Osteocyte (in vitro differentiated cells): ENCODE data around the gene ESRP2. TPM values are rescaled to one million over a fixed set of nuclear protein-coding genes. Genes with fewer than 3 reads are reported as not detected.

ENCODE experiments used
- DNase-seq: peaks from one replicate; pipeline ENCODE4 v3.0.0; 2021; ENCODE audit warnings: mixed read lengths; ENCODE audit not compliant: unreplicated experiment; ENCODE audit errors: extremely low spot score
- H3K27ac Mint-ChIP-seq: one replicate; pipeline ENCODE4 v1.8.0; 2021; ENCODE audit warnings: mild to moderate bottlenecking, mixed read lengths; ENCODE audit not compliant: unreplicated experiment
- H3K27me3 Mint-ChIP-seq: one replicate; pipeline ENCODE4 v1.8.0; 2021; ENCODE audit warnings: mixed read lengths; ENCODE audit not compliant: unreplicated experiment
- H3K36me3 Mint-ChIP-seq: one replicate; pipeline ENCODE4 v1.8.0; 2021; ENCODE audit warnings: mixed read lengths; ENCODE audit not compliant: unreplicated experiment
- H3K4me1 Mint-ChIP-seq: one replicate; pipeline ENCODE4 v1.8.0; 2021; ENCODE audit warnings: mixed read lengths; ENCODE audit not compliant: unreplicated experiment
- H3K4me3 Mint-ChIP-seq: one replicate; pipeline ENCODE4 v1.8.0; 2021; ENCODE audit warnings: mild to moderate bottlenecking, moderate library complexity, mixed read lengths; ENCODE audit not compliant: unreplicated experiment
- H3K9me3 Mint-ChIP-seq: one replicate; pipeline ENCODE4 v1.8.0; 2021; ENCODE audit warnings: mixed read lengths; ENCODE audit not compliant: unreplicated experiment
- total RNA-seq: library from RNA; stranded (reverse); gene quantifications from 2 replicates; pipeline ENCODE4 v1.2.1, GENCODE V29; 2021
- TF ChIP-seq, protein P1 (sequence below): fragments of 200-600 bp; sonication (generic); IDR thresholded peaks from 2 replicates; pipeline ENCODE4 v1.5.0; 2021; ENCODE audit warnings: antibody characterized with exemption, mild to moderate bottlenecking, moderate library complexity

The ESRP2 gene
- total RNA-seq, 1 donor from 2014 or later, result 0.24 TPM

DNA sequence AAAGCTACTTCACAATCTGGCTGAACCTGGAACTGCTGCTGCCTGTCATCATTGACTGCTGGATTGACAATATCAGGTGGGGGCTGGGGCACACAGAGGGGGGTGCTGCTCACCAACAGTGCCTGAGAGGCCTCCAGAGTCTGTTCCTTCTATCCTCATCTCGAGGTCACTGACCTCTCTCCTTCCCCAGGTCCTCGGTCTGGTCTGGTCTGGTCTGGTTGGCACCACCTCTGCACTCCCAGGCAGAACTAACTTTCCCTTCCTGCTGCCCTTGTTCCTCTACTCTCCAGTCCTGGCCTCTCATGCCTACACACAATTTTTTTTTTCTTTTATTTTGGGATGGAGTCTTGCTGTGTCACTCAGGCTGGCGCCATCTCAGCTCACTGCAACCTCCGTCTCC lies 13.4 kb upstream of the ESRP2 start:
- no peaks in the 10 kb centered on the region for H3K9me3 Mint-ChIP-seq
- peaks cover 24% of the 10 kb centered on the region for H3K4me1 Mint-ChIP-seq
- H3K4me3 Mint-ChIP-seq, result no peak overlapping the region
- TF ChIP-seq, protein P1, sequence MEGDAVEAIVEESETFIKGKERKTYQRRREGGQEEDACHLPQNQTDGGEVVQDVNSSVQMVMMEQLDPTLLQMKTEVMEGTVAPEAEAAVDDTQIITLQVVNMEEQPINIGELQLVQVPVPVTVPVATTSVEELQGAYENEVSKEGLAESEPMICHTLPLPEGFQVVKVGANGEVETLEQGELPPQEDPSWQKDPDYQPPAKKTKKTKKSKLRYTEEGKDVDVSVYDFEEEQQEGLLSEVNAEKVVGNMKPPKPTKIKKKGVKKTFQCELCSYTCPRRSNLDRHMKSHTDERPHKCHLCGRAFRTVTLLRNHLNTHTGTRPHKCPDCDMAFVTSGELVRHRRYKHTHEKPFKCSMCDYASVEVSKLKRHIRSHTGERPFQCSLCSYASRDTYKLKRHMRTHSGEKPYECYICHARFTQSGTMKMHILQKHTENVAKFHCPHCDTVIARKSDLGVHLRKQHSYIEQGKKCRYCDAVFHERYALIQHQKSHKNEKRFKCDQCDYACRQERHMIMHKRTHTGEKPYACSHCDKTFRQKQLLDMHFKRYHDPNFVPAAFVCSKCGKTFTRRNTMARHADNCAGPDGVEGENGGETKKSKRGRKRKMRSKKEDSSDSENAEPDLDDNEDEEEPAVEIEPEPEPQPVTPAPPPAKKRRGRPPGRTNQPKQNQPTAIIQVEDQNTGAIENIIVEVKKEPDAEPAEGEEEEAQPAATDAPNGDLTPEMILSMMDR, result no peak
- peaks cover 14% of the 10 kb centered on the region for H3K36me3 Mint-ChIP-seq
- H3K27me3 Mint-ChIP-seq, result no peaks in the 10 kb centered on the region
- no peak overlapping the region for H3K27ac Mint-ChIP-seq
- DNase-seq, result no peak

DNA sequence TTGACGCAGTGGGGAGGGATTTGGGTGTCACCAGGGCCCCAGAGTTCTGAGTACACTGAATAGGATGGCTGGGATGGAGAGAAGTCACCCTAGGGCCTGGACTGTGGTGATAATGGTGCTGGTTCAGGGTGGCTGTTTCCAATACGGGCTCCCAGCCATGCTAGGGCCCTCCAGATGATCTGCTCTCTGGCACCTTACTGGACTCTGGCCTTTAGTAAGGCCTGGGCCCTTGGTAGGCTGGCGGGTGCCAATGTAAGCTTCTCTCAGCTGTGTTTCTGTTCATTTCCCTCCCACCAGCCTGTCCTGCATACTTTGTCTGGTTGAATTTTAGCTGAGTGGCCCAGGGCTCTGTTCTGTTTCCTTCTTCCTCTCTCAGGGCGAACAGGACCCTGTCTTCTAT lies 12.0 kb upstream of the ESRP2 start:
- H3K36me3 Mint-ChIP-seq, result peaks cover 14% of the 10 kb centered on the region
- no peak overlapping the region for H3K27ac Mint-ChIP-seq
- peaks cover 24% of the 10 kb centered on the region for H3K4me1 Mint-ChIP-seq
- no peak overlapping the region for H3K4me3 Mint-ChIP-seq
- no peaks in the 10 kb centered on the region for H3K9me3 Mint-ChIP-seq
- TF ChIP-seq, protein P1, result no peak
- DNase-seq, result no peak
- H3K27me3 Mint-ChIP-seq, result no peaks in the 10 kb centered on the region

DNA sequence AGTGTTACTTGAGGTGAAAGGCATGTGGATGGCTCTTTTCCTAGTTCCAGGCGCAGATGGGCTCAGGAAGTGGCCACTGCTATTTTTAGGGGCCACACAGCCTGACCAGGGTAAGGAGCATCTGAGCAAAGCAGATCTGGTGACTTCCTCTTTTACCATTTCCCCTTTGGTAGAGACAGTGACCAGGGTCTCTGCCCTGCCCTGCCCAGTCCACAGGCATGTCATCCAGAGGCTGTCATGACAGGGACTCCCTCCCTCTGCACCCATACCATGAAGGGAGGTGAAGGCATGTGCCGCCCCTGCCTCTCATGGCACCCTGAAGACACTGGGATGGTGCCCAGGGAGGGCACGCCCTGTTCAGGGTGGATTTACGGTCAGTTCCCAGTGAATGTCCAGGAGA lies 11.5 kb upstream of the ESRP2 start:
- Mint-ChIP-seq H3K4me3 (no peak overlapping the region), H3K9me3 (no peaks in the 10 kb centered on the region), H3K36me3 (peaks cover 14% of the 10 kb centered on the region), H3K27me3 (no peaks in the 10 kb centered on the region), H3K27ac (no peak overlapping the region), H3K4me1 (peaks cover 24% of the 10 kb centered on the region)
- DNase-seq, result no peak
- TF ChIP-seq, protein P1, result no peak

DNA sequence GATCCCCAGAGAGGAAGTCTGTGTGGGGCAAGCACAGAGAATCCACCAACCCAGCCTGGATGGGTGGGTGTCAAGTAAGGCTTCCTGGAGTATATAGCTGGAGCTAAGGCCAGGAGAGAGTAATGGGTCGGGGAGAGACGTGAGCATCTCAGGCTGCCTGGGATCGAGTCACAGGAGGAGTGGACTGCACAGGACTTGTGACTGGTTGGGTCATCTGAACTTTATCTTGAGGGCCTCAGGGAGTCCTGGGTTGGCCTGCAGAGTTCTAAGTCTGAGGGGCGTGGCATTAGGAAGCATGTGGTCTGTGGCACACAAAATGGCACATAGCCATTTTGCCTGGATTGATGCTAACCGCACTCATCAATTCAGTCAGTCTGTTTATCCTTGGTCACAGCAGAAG lies 10.7 kb upstream of the ESRP2 start:
- TF ChIP-seq, protein P1, result no peak
- Mint-ChIP-seq H3K4me1 (peaks cover 24% of the 10 kb centered on the region), H3K9me3 (no peaks in the 10 kb centered on the region), H3K4me3 (peak overlapping the region; percentile 99), H3K27ac (no peak overlapping the region), H3K27me3 (no peaks in the 10 kb centered on the region), H3K36me3 (peaks cover 11% of the 10 kb centered on the region)
- no peak for DNase-seq

DNA sequence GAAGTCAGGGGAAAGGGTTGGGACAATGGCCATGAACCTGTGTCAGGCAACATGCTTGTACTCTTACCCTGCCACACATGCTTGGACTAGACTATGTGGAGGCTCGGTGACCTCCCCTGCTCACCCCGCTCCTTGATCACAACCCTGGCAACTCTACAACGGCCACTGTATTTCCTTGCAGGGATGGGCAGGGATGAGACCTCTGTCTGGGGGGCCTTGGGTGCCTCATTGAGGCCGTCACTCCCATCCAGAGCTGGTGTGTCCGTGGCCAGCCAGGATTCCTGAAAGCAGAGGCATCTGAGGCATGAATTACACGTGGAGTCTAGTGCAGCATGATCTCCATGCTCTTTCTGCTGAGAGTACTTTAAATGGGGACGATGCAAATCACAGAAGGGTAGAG lies 10.2 kb upstream of the ESRP2 start:
- Mint-ChIP-seq H3K36me3 (peaks cover 10% of the 10 kb centered on the region), H3K4me1 (peaks cover 24% of the 10 kb centered on the region), H3K4me3 (peak overlapping the region; percentile 99), H3K9me3 (no peaks in the 10 kb centered on the region), H3K27ac (no peak overlapping the region), H3K27me3 (no peaks in the 10 kb centered on the region)
- TF ChIP-seq, protein P1, result no peak
- no peak for DNase-seq
